AG04450 (cell line): ENCODE data around the gene SNPH. TPM values are rescaled to one million over a fixed set of nuclear protein-coding genes. Genes with fewer than 3 reads are reported as not detected.
A peak's percentile ranks its signal among the peaks of the same experiment; 100 is the strongest.

Source experiments
- CTCF ChIA-PET: fragments of 300-600, 350-600 bp; formaldehyde crosslinking; extraction: SDS; loops from one replicate; lab custom pipeline; 2022; ENCODE audit warnings: antibody characterized with exemption, inconsistent platforms; lab: Charles Lee
- POLR2A ChIA-PET: fragments of 350-600 bp; formaldehyde crosslinking; extraction: SDS; loops from one replicate; lab custom pipeline; 2021; ENCODE audit warnings: antibody characterized with exemption, inconsistent platforms; lab: Yijun Ruan, JAX
- DNase-seq: peaks from one replicate; pipeline ENCODE4 v3.0.0-alpha.2; 2011; ENCODE audit warnings: low read depth, low spot score
- H3K27ac ChIP-seq: one replicate; pipeline ENCODE4 v1.5.1; 2012; ENCODE audit warnings: low read depth, low read length, control low read depth
- H3K27me3 ChIP-seq: one replicate; pipeline ENCODE4 v1.6.0; 2012; ENCODE audit warnings: low read length; ENCODE audit not compliant: control insufficient read depth, insufficient read depth
- H3K4me3 ChIP-seq: 2 replicates; pipeline ENCODE4 v1.5.1; 2011; ENCODE audit warnings: mild to moderate bottlenecking, low read depth, low read length, control low read depth
- H3K9me3 ChIP-seq: 2 replicates; pipeline ENCODE4 v1.5.1; 2012; ENCODE audit warnings: low read length; ENCODE audit not compliant: control insufficient read depth, insufficient read depth
- polyA plus RNA-seq: library from polyadenylated mRNA; depleted of rRNA; stranded (reverse); fragments of >200 nt; gene quantifications from 2 replicates; pipeline ENCODE4 v1.2.3, GENCODE V29; 2011
- TF ChIP-seq, protein P1 (sequence below): IDR thresholded peaks from 2 replicates; pipeline ENCODE4 v1.5.1; 2011; ENCODE audit warnings: low read depth, low read length, control low read depth, inconsistent platforms

SNPH gene
- polyA plus RNA-seq, 1 experiment, result 1.5 TPM

DNA sequence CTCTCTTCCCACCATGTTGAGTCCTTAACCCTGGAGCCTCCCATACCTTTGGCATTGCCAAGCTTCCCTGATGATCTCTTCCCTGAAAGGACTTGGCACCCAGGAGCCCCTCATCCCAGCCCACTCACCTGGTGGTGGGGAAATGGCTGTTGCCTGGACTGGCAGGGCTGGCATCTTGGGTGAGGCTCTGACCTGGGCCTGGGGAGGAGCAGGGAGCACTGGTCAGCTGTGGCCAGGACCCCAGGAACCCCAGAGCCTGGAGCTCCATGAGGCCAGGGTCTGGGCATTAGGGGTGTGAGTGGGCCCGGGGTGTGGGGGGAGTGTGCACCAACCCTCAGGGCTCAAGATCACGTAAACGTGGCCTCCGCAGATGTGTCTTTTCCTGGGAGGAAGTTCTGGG, 53.4 kb downstream of the SNPH start:
- no peak for DNase-seq
- TF ChIP-seq, protein P1, sequence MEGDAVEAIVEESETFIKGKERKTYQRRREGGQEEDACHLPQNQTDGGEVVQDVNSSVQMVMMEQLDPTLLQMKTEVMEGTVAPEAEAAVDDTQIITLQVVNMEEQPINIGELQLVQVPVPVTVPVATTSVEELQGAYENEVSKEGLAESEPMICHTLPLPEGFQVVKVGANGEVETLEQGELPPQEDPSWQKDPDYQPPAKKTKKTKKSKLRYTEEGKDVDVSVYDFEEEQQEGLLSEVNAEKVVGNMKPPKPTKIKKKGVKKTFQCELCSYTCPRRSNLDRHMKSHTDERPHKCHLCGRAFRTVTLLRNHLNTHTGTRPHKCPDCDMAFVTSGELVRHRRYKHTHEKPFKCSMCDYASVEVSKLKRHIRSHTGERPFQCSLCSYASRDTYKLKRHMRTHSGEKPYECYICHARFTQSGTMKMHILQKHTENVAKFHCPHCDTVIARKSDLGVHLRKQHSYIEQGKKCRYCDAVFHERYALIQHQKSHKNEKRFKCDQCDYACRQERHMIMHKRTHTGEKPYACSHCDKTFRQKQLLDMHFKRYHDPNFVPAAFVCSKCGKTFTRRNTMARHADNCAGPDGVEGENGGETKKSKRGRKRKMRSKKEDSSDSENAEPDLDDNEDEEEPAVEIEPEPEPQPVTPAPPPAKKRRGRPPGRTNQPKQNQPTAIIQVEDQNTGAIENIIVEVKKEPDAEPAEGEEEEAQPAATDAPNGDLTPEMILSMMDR, result no peak
- POLR2A ChIA-PET, result no interaction called here
- H3K9me3 ChIP-seq, result peaks cover 12% of the 10 kb centered on the region
- no peak overlapping the region for H3K4me3 ChIP-seq
- peak overlapping the region; percentile 22 for H3K27ac ChIP-seq
- CTCF ChIA-PET, result interaction anchor here (1.0 kb wide), 1 partner anchor 147 kb away, joined by 3 read pairs; the partner anchor contains the start of gene NSFL1C
- H3K27me3 ChIP-seq, result no peaks in the 10 kb centered on the region

DNA sequence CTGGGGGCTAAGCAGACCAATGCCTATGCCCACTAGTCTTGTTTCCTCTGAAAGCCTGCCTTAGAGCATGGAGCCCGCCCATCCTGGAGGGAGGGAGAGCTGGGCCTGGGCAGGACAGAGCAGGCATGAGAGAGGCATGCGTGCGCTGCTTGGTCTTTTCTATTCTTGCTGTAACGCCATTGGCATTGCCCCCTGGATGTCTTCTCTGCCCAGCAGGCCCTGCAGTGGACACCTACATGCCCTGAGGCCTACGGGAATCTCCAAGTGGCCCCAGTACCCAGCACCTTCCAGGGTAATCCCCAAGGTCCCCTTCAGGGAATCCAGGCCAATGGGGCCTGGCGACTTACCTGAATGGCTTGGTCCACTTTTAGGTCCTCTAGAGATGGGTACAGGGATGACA, 53.9 kb downstream of the SNPH start:
- TF ChIP-seq, protein P1, result no peak
- POLR2A ChIA-PET, result no interaction called here
- no peak overlapping the region for H3K4me3 ChIP-seq
- H3K27me3 ChIP-seq, result no peaks in the 10 kb centered on the region
- no peak for DNase-seq
- H3K9me3 ChIP-seq, result peaks cover 12% of the 10 kb centered on the region
- no peak overlapping the region for H3K27ac ChIP-seq
- CTCF ChIA-PET, result no interaction called here

DNA sequence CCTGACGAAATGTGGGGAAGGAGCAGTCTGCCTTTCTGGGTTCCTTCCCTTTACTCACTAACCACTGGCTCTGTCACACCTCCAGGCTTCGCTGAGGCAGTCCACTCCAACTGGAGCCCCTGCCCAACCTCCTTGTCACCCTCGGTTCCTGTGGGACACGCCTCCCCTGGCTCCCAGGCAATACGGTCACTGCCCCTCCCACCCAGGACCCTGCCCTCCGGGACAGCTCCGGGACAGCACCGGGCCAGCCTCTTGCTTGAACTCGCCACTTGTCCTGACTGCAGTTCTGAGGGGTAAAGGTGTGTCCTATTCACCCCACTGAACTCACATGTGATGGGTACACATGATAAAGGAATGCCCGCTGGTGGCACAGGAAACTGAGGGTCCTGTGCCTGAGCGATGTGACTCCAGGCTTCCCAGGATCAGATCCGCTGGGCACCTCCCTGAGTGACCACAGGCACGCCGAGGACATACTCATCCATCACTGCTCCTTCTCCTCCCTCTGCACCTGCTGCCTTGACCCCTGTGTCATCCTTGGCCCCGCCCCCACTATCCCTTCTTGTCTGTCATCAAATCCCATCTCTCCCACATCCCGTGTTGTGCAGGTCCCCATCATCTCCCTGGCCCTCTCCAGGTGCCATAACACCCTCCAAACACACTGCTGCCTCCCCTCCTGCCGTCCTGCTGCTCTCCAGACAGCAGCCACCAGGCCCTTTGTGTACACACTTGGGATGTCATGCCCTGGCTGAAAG, 55.0 kb downstream of the SNPH start:
- Histone ChIP-seq H3K27ac (no peak overlapping the region), H3K9me3 (peaks cover 12% of the 10 kb centered on the region), H3K4me3 (no peak overlapping the region), H3K27me3 (no peaks in the 10 kb centered on the region)
- ChIA-PET CTCF (interaction anchor here (1.1 to 2.3 kb wide), 5 partner anchors 9 to 456 kb away, joined by 3 to 11 read pairs (median 4); no protein-coding TSS in a partner anchor), POLR2A (no interaction called here)
- no peak for DNase-seq
- TF ChIP-seq, protein P1, result no peak

DNA sequence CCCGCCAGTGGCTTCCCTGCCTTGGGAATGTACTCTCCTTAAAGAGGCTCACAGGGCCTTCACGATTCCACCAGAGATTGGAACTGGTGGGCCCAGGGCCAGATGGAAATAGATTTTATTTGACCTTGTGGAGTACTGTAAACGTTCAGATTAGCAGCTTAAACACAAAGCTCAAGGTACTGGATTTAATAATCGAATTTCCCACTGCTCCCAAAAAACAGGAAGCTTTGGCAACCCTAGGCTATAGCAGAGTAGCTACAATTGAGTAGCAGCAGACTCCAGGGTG, 55.5 kb downstream of the SNPH start:
- no peak overlapping the region for H3K4me3 ChIP-seq
- no peak overlapping the region for H3K27ac ChIP-seq
- TF ChIP-seq, protein P1, result no peak
- POLR2A ChIA-PET, result no interaction called here
- CTCF ChIA-PET, result interaction anchor here (0.6 to 2.3 kb wide), 7 partner anchors 9 to 455 kb away, joined by 3 to 11 read pairs (median 4); no protein-coding TSS in a partner anchor
- no peaks in the 10 kb centered on the region for H3K27me3 ChIP-seq
- H3K9me3 ChIP-seq, result peaks cover 12% of the 10 kb centered on the region
- DNase-seq, result no peak

DNA sequence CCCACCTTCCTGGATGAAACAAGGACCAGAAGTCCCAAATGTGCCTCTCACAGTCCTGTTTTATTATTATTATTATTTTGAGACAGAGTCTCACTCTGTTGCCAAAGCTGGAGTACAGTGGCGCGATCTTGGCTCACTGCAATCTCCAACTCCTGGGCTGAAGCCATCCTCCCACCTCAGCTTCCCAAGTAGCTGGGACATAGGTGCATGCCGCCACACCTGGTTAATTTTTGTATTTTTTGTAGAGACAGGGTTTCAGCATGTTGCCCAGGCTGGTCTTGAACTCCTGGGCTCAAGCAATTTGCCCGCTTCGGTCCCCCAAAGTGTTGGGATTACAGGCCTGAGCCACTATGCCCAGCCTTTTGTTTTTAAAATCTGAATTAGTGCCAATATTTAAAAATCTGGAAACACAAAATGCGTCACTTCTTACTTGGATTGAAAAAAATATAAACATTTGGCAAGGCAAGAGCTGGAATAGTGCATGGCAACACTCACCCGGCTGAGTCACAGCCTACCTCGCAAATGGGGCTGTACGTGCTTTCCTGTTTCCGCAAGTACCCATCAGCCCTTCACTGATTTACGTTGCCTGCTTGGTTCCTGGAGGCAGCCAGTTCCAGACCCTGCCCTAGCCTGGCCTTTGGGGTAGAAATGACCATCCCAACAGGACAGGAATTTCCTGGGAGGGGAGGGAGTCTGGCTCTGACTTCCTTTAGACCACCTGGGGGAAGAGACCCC, 56.6 kb downstream of the SNPH start:
- ChIA-PET CTCF (interaction anchor here (0.6 to 2.3 kb wide), 8 partner anchors 10 to 454 kb away, joined by 3 to 11 read pairs (median 4); no protein-coding TSS in a partner anchor), POLR2A (interaction anchor here (0.6 kb wide), 2 partner anchors 52 to 490 kb away, joined by 3 read pairs; no protein-coding TSS in a partner anchor)
- Histone ChIP-seq H3K4me3 (no peak overlapping the region), H3K27me3 (no peaks in the 10 kb centered on the region), H3K9me3 (peaks cover 12% of the 10 kb centered on the region), H3K27ac (peak overlapping the region; percentile 96)
- DNase-seq, result peak; percentile 95
- TF ChIP-seq, protein P1, result no peak
